Esophagus muscularis mucosa (tissue), 3 donors: ENCODE data around the gene PLEKHM3.

Experiments
- POLR2A ChIP-seq: fragments of 450-650 bp; IDR thresholded peaks from one replicate; pipeline ENCODE4 v1.6.1; 2017; ENCODE audit warnings: antibody characterized with exemption, moderate library complexity, mild to moderate bottlenecking, low read depth
- POLR2AphosphoS5 ChIP-seq, 2 donors: sonication (generic); formaldehyde crosslinking; IDR thresholded peaks; one replicate each; pipeline ENCODE4 v1.6.1; 2017; ENCODE audit warnings: antibody characterized with exemption in 2 of 2
- TF ChIP-seq, protein P1 (sequence below), 3 experiments: fragments of 200-600 bp in 2 of 3; fragments of 450-650 bp in 1 of 3; sonication (generic) in 2 of 3; IDR thresholded peaks; one replicate each; pipeline ENCODE4 v1.5.1; 2017 to 2019; ENCODE audit warnings: antibody characterized with exemption in 3 of 3, mild to moderate bottlenecking in 2 of 3, moderate library complexity in 1 of 3

DNA sequence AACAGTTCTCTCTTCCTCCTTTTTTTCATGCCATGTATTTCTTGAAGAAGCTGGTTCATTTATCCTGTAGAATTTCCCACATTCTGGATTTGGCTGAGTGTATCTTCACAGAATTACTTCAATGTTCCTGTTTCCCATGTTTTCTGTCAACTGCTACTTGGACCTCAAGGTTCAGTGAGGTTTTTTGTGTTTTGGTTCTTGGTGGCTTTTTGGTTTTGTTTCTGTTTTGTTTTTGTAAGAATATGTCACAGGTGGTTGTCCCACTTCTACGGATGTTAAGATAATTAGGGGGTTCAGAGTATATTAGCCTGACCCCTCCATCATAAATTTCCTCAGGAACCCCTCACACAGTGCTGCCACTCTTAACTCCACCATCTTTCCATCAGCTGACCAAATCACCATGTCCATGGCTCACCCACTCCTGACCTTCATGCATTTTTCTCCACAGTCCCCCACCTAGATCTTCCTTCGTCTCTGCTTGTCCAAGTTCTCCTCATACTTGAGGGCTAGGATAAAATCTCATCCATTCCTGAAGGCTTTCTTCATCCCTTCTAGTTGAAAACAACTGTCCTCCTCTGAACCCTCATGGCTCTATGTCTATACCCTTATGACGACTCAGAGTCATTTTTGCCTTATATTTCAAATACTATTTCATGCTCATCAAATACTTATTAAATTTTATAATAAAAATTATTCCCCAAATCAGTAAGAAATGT is 40.4 kb downstream of the PLEKHM3 start:
- TF ChIP-seq, protein P1, sequence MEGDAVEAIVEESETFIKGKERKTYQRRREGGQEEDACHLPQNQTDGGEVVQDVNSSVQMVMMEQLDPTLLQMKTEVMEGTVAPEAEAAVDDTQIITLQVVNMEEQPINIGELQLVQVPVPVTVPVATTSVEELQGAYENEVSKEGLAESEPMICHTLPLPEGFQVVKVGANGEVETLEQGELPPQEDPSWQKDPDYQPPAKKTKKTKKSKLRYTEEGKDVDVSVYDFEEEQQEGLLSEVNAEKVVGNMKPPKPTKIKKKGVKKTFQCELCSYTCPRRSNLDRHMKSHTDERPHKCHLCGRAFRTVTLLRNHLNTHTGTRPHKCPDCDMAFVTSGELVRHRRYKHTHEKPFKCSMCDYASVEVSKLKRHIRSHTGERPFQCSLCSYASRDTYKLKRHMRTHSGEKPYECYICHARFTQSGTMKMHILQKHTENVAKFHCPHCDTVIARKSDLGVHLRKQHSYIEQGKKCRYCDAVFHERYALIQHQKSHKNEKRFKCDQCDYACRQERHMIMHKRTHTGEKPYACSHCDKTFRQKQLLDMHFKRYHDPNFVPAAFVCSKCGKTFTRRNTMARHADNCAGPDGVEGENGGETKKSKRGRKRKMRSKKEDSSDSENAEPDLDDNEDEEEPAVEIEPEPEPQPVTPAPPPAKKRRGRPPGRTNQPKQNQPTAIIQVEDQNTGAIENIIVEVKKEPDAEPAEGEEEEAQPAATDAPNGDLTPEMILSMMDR (IDR thresholded peaks at IDR 0.05) = no peak
- TF ChIP-seq POLR2AphosphoS5 (IDR thresholded peaks at IDR 0.05) (no peak), POLR2A (no peak)
